BE2C (cell line): ENCODE results near the gene DMAP1.

ENCODE experiments used
- DNase-seq: peaks from one replicate; pipeline ENCODE4 v3.0.0-alpha.2; 2020
- H3K27me3 ChIP-seq: fragments of 250-450 bp; sonication (Bioruptor Pico); 2 replicates; pipeline ENCODE4 v1.5.1; 2020; ENCODE audit warnings: mild to moderate bottlenecking
- H3K36me3 ChIP-seq: fragments of 250-450 bp; sonication (Bioruptor Pico); 2 replicates; pipeline ENCODE4 v1.5.1; 2020; ENCODE audit warnings: mild to moderate bottlenecking
- H3K4me1 ChIP-seq: fragments of 250-450 bp; sonication (Bioruptor Pico); 2 replicates; pipeline ENCODE4 v1.5.1; 2020
- H3K4me3 ChIP-seq: 2 replicates; pipeline ENCODE4 v1.5.1; 2011; ENCODE audit warnings: low read depth, low read length
- H3K9me3 ChIP-seq: fragments of 250-450 bp; sonication (Bioruptor Pico); 2 replicates; pipeline ENCODE4 v1.5.1; 2020
- CTCF ChIP-seq: IDR thresholded peaks from 2 replicates; pipeline ENCODE4 v1.5.1; 2012; ENCODE audit warnings: mild to moderate bottlenecking, low read depth, low read length

The DMAP1 gene

GRCh38 chr1:44256762-44257554, 43.7 kb downstream of the DMAP1 start:
- no peak for DNase-seq

GRCh38 chr1:44259090-44259489, 45.8 kb downstream of the DMAP1 start:
- no peaks in the 10 kb centered on the region for H3K36me3 ChIP-seq
- no peaks in the 10 kb centered on the region for H3K9me3 ChIP-seq
- no peak for DNase-seq
- 0 out of 2 replicates have a peak, but pooled peaks cover 4% of the 10 kb centered on the region for H3K4me1 ChIP-seq
- no peak for TF ChIP-seq CTCF
- no peak overlapping the region for H3K4me3 ChIP-seq
- H3K27me3 ChIP-seq = no peaks in the 10 kb centered on the region

More at GRCh38 chr1:44256762-44257554, 43.7 kb downstream of the DMAP1 start:
- TF ChIP-seq CTCF = no peak
- H3K4me3 ChIP-seq = no peak overlapping the region
- H3K27me3 ChIP-seq = no peaks in the 10 kb centered on the region
- no peaks in the 10 kb centered on the region for H3K36me3 ChIP-seq
- H3K4me1 ChIP-seq = 0 out of 2 replicates have a peak, but pooled peaks cover 4% of the 10 kb centered on the region
- no peaks in the 10 kb centered on the region for H3K9me3 ChIP-seq

GRCh38 chr1:44260792-44261170, 47.5 kb downstream of the DMAP1 start:
- H3K4me3 ChIP-seq = no peak overlapping the region
- H3K9me3 ChIP-seq = no peaks in the 10 kb centered on the region
- H3K4me1 ChIP-seq = 0 out of 2 replicates have a peak, but pooled peaks cover 4% of the 10 kb centered on the region
- H3K36me3 ChIP-seq = no peaks in the 10 kb centered on the region
- no peak for DNase-seq
- TF ChIP-seq CTCF = no peak
- H3K27me3 ChIP-seq = no peaks in the 10 kb centered on the region

GRCh38 chr1:44261171-44261817, 48.0 kb downstream of the DMAP1 start:
- Histone ChIP-seq H3K36me3 (no peaks in the 10 kb centered on the region), H3K9me3 (no peaks in the 10 kb centered on the region), H3K27me3 (no peaks in the 10 kb centered on the region), H3K4me3 (no peak overlapping the region), H3K4me1 (0 out of 2 replicates have a peak, but pooled peaks cover 4% of the 10 kb centered on the region)
- TF ChIP-seq CTCF = no peak
- DNase-seq = no peak

- no peak for DNase-seq
- Histone ChIP-seq H3K27me3 (no peaks in the 10 kb centered on the region), H3K9me3 (no peaks in the 10 kb centered on the region), H3K4me3 (no peak overlapping the region), H3K36me3 (no peaks in the 10 kb centered on the region), H3K4me1 (0 out of 2 replicates have a peak, but pooled peaks cover 2% of the 10 kb centered on the region)
- no peak for TF ChIP-seq CTCF
Measured at GRCh38 chr1:44261962-44262361, 48.7 kb downstream of the DMAP1 start.

GRCh38 chr1:44262414-44262813, 49.1 kb downstream of the DMAP1 start:
- Histone ChIP-seq H3K4me1 (0 out of 2 replicates have a peak, but pooled peaks cover 2% of the 10 kb centered on the region), H3K9me3 (no peaks in the 10 kb centered on the region), H3K4me3 (no peak overlapping the region), H3K36me3 (no peaks in the 10 kb centered on the region), H3K27me3 (no peaks in the 10 kb centered on the region)
- no peak for TF ChIP-seq CTCF
- no peak for DNase-seq
